Peyer's patch (tissue), 4 donors: ENCODE data around the gene KLHL33. TPM values are rescaled to one million over a fixed set of nuclear protein-coding genes. Genes with fewer than 3 reads are reported as not detected.

Experiments
- DNase-seq, 3 donors: peaks; one replicate each; pipeline ENCODE4 v3.0.0-alpha.2; 2017 to 2019
- H3K27ac ChIP-seq, 4 donors: fragments of 200-600 bp; sonication (generic); one replicate each; pipeline ENCODE4 v1.5.1; 2016 to 2019
- H3K27me3 ChIP-seq, 2 donors: fragments of 200-600 bp; sonication (generic); one replicate each; pipeline ENCODE4 v1.5.1; 2019
- H3K36me3 ChIP-seq, 3 donors: fragments of 200-600 bp; sonication (generic); one replicate each; pipeline ENCODE4 v1.5.1; 2016 to 2019
- H3K4me1 ChIP-seq, 4 donors: fragments of 200-600 bp; sonication (generic); one replicate each; pipeline ENCODE4 v1.5.1; 2016 to 2019
- H3K4me3 ChIP-seq, 4 donors: fragments of 200-600 bp; sonication (generic); 1 replicate in 3 of 4; 2 replicates in 1 of 4; pipeline ENCODE4 v1.5.1; 2016 to 2019; ENCODE audit warnings: mild to moderate bottlenecking in 1 of 4
- H3K9me3 ChIP-seq, 4 donors: fragments of 200-600 bp; sonication (generic); one replicate each; pipeline ENCODE4 v1.5.1; 2016 to 2019; ENCODE audit warnings: mild to moderate bottlenecking in 1 of 4
- POLR2A ChIP-seq, 2 donors: fragments of 450-650 bp; IDR thresholded peaks; one replicate each; pipeline ENCODE4 v1.5.1; 2017; ENCODE audit warnings: antibody characterized with exemption in 2 of 2, mild to moderate bottlenecking in 2 of 2, moderate library complexity in 2 of 2
- total RNA-seq, 4 donors: library from RNA; depleted of rRNA; stranded (reverse); fragments of >200 nt; gene quantifications; one replicate each; pipeline ENCODE4 v1.1.0, GENCODE V29; 2016
- TF ChIP-seq, protein P1 (sequence below), 6 experiments: fragments of 450-650 bp in 4 of 6; fragments of 200-600 bp in 2 of 6; sonication (generic) in 1 of 6; IDR thresholded peaks; one replicate each; pipeline ENCODE4 v1.5.1; 2017 to 2019; ENCODE audit warnings: antibody characterized with exemption in 6 of 6, mild to moderate bottlenecking in 3 of 6, moderate library complexity in 1 of 6

KLHL33 gene
- total RNA-seq, 4 donors from 2014 or later, result 0.13 TPM; not detected in 3

DNA sequence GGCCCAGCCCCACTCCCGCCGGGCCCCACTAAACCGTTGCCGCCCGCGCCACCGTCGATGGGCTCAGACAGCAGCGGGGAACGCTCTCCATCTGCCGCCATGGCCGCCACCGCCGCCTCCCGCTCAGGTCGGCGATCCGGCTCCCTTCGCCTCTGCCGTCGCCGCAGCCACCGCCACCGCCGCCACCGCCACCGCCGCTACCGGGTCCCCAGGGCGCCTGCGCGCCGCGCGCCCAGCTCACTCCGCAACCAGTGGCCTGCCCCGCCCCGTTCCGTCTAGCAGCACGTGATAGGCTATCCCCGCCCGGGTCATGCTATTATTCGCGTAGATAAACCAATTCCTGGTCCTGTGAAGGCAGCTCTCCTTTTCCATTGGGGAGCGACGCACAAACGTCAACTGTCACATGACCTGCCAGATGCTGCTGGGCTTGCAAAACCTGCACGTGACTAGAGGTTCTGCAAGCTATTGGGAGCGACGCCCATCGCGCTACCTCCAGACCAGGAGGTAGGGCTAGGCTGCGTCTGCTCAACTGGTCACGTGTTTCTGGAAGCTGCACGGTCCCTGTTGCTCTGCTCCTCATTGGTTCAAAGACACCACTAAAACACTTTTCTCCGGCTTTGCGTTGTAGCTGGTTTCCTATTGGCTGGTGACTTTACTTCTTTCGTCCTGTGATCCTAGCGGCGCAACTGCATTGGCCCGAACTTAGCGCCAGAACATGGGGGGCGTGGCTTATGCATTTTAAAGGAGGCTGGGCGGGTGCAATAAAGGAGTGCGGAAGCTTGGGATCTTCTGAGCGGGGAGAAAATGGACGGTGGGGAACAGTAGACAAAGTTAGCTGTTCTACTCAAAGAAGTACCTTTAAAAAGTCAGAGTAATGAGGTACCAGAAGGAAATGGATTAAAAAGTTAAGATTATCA is 25.5 kb upstream of the KLHL33 start, which contains the start of gene PIP4P1:
Gene PIP4P1, minus strand, starts transcription at position 210 of the 917 bp plus-strand sequence. Its CDS starts 109 bp downstream, at position 101.
- peak within 1 kb of the TSS; percentile 97 to 99 (median 99) for H3K27ac ChIP-seq
- peak within 1 kb of the TSS; percentile 75 to 88 (median 84) for H3K4me3 ChIP-seq
- H3K9me3 ChIP-seq, result no peaks in the 10 kb centered on the region
- H3K27me3 ChIP-seq, result no peaks in the 10 kb centered on the region
- peak; percentile 98 to 99 (median 99) for DNase-seq
- H3K4me1 ChIP-seq, result peaks cover 0 to 35% (median 8%) of the 10 kb centered on the region in 4 donors
- peaks cover 0 to 30% (median 0%) of the 10 kb centered on the region in 3 donors for H3K36me3 ChIP-seq
- peak; percentile 89 to 92 for TF ChIP-seq POLR2A (IDR thresholded peaks at IDR 0.05)
- TF ChIP-seq, protein P1, sequence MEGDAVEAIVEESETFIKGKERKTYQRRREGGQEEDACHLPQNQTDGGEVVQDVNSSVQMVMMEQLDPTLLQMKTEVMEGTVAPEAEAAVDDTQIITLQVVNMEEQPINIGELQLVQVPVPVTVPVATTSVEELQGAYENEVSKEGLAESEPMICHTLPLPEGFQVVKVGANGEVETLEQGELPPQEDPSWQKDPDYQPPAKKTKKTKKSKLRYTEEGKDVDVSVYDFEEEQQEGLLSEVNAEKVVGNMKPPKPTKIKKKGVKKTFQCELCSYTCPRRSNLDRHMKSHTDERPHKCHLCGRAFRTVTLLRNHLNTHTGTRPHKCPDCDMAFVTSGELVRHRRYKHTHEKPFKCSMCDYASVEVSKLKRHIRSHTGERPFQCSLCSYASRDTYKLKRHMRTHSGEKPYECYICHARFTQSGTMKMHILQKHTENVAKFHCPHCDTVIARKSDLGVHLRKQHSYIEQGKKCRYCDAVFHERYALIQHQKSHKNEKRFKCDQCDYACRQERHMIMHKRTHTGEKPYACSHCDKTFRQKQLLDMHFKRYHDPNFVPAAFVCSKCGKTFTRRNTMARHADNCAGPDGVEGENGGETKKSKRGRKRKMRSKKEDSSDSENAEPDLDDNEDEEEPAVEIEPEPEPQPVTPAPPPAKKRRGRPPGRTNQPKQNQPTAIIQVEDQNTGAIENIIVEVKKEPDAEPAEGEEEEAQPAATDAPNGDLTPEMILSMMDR (IDR thresholded peaks at IDR 0.05), result peak in 1 of 6 experiments; percentile 4

DNA sequence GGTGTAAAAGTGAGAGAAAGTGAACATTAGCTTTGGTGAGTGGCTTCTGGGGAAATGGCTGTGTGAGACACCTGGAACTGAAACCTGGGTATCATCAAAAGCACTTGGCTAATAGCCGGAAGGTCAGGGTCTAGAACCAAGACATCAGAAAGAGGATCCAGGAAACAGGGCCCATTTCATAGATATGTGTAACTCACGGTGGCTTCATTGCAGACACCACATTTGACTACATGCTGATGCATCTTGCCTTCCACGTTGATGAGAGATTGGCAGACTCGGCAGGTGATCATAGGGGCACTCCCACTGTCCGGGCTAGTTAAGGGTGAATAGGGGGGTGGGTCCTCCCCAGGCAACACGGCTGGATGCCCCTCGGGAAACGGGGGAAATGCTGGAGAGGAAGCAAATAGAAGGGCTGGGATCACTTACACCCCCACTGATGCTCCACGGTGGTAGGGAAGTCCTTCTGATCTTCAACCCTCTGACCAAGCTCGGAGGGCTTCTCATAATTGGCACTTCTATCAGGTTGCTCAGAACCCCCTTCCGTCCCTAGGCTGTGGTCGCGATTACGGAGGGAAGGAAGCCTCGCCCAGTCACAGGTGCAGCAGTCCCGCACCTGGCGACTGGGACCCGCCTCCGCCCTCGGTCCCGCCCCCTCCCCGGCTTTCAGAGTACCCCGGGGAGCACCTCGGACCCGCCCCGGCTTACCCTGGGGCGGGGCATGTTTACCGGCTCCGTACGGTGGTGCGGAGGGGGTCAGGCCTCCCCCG is 24.7 kb upstream of the KLHL33 start:
- Histone ChIP-seq H3K9me3 (no peaks in the 10 kb centered on the region), H3K27ac (peak overlapping the region; percentile 97 to 99 (median 99)), H3K4me3 (peak overlapping the region; percentile 75 to 88 (median 84)), H3K27me3 (no peaks in the 10 kb centered on the region), H3K36me3 (peaks cover 0 to 30% (median 0%) of the 10 kb centered on the region in 3 donors), H3K4me1 (peaks cover 0 to 44% (median 14%) of the 10 kb centered on the region in 4 donors)
- DNase-seq, result peak; percentile 81 to 89 (median 81)
- TF ChIP-seq, protein P1 (IDR thresholded peaks at IDR 0.05), result no peak
- no peak for TF ChIP-seq POLR2A (IDR thresholded peaks at IDR 0.05)

DNA sequence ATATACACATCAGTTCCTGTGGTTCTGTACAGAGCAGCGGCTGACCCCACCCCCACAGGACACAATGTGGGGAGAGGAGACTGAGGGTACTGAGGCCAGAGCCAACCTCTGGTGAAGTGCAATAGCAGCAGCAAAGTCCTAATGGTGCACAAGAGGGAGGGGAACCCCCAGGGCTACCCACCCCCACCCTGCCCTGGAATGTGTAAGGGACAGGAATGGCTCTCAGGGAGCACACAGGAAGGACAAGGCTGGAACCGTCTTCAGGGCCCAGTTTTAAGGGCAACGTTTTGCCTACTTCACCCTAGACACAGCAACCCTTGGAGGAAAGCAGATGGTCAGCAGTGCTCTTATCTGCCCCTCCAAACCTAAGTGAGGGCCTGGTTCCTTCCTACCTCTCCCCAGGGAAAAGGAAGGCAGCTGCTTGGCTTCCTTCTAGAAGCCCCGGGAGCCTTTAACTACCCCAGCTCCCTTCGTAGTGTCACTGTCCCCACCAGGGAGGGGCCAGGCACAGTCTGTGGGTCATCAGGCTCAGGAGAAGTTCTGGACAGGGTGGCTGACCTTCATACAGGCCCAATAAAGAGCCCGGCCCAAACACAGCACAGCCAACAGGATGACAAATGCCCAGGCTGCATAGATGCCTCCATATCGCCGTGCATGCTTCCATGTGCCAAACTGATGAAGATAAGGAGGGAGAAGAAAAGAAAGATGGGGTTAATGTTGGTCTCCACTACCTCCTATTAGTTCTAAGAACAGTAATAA is 22.2 kb upstream of the KLHL33 start:
- H3K4me3 ChIP-seq, result no peak overlapping the region
- H3K27ac ChIP-seq, result peak overlapping the region in 1 of 4 donors; percentile 8
- no peak for DNase-seq
- no peaks in the 10 kb centered on the region for H3K9me3 ChIP-seq
- no peaks in the 10 kb centered on the region for H3K27me3 ChIP-seq
- peaks cover 0 to 53% (median 19%) of the 10 kb centered on the region in 4 donors for H3K4me1 ChIP-seq
- H3K36me3 ChIP-seq, result peaks cover 0 to 30% (median 0%) of the 10 kb centered on the region in 3 donors
- TF ChIP-seq, protein P1 (IDR thresholded peaks at IDR 0.05), result no peak
- no peak for TF ChIP-seq POLR2A (IDR thresholded peaks at IDR 0.05)

DNA sequence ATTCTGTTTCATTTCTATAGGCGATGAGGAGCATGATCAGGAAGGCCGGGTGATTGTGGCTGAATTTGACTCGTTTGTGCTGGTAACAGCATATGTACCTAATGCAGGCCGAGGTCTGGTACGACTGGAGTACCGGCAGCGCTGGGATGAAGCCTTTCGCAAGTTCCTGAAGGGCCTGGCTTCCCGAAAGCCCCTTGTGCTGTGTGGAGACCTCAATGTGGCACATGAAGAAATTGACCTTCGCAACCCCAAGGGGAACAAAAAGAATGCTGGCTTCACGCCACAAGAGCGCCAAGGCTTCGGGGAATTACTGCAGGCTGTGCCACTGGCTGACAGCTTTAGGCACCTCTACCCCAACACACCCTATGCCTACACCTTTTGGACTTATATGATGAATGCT is 21.0 kb upstream of the KLHL33 start:
- Histone ChIP-seq H3K4me1 (peaks cover 0 to 59% (median 20%) of the 10 kb centered on the region in 4 donors), H3K27ac (no peak overlapping the region), H3K9me3 (no peaks in the 10 kb centered on the region), H3K27me3 (no peaks in the 10 kb centered on the region), H3K36me3 (peaks cover 0 to 34% (median 0%) of the 10 kb centered on the region in 3 donors), H3K4me3 (no peak overlapping the region)
- TF ChIP-seq POLR2A (IDR thresholded peaks at IDR 0.05), result no peak
- TF ChIP-seq, protein P1 (IDR thresholded peaks at IDR 0.05), result no peak
- no peak for DNase-seq
